Body of pancreas (tissue), 4 donors: ENCODE data around the gene ATP2B2.

ENCODE experiments used
- CTCF ChIP-seq, 7 experiments: fragments of 450-650 bp in 4 of 7; fragments of 200-600 bp in 3 of 7; sonication (generic) in 3 of 7; IDR thresholded peaks; one replicate each; pipeline ENCODE4 v1.5.1; 2016 to 2019; ENCODE audit warnings: antibody characterized with exemption in 7 of 7
- POLR2A ChIP-seq, 3 donors: fragments of 450-650 bp; IDR thresholded peaks; one replicate each; pipeline ENCODE4 v1.6.1; 2016; ENCODE audit warnings: antibody characterized with exemption in 3 of 3, mild to moderate bottlenecking in 2 of 3

- TF ChIP-seq CTCF (IDR thresholded peaks at IDR 0.05) (no peak), POLR2A (IDR thresholded peaks at IDR 0.05) (no peak)
Observed at GRCh38 chr3:10496121-10496863, 9.1 kb downstream of the ATP2B2 start.
